GM12878 (cell line): ENCODE data around the gene XCR1. TPM values are rescaled to one million over a fixed set of nuclear protein-coding genes. Genes with fewer than 3 reads are reported as not detected.

Experiments
- ATAC-seq: fragments of 200-7000 bp; cut with Tn5 transposase; 3 replicates; pipeline ENCODE4 v1.9.1; 2020; ENCODE audit warnings: mild to moderate bottlenecking, moderate library complexity
- BruUV-seq: library from RNA; stranded (reverse); fragments of 400-500 nt; replicated peaks from 2 replicates; lab custom pipeline; 2021; lab: Mats Ljungman, UMichigan
- CTCF ChIA-PET: fragments of 300-600 bp; sonication (Branson Sonifier 250); formaldehyde crosslinking; extraction: SDS; loops from one replicate; lab custom pipeline; 2021; ENCODE audit warnings: inconsistent platforms; lab: Yijun Ruan, JAX
- POLR2A ChIA-PET: fragments of 350-600 bp; formaldehyde crosslinking; extraction: SDS; loops from one replicate; lab custom pipeline; 2021; ENCODE audit warnings: inconsistent platforms; lab: Charles Lee
- RAD21 ChIA-PET: fragments of 300-600 bp; sonication (Branson Sonifier 250); formaldehyde crosslinking; loops from one replicate; lab custom pipeline; 2023; ENCODE audit warnings: antibody characterized with exemption; ENCODE audit not compliant: unreplicated experiment; lab: Charles Lee
- SMC1A ChIA-PET: fragments of 300-600 bp; sonication (Branson Sonifier 250); formaldehyde crosslinking; loops from one replicate; lab custom pipeline; 2023; ENCODE audit not compliant: unreplicated experiment, uncharacterized antibody; lab: Charles Lee
- DNase-seq: peaks from one replicate; pipeline ENCODE4 v3.0.0-alpha.2; 2011; ENCODE audit warnings: low read depth, low spot score
- FAIRE-seq: peaks from 3 replicates; lab custom pipeline; 2011; peaks lifted over from hg19 to GRCh38; lab: Jason Lieb, UNC
- H2AFZ ChIP-seq: 2 replicates; pipeline ENCODE4 v1.6.0; 2011; ENCODE audit warnings: low read depth, low read length, control low read depth; ENCODE audit not compliant: control insufficient read depth
- H3K27ac ChIP-seq: 2 replicates; pipeline ENCODE4 v1.5.1; 2011; ENCODE audit warnings: control low read depth; ENCODE audit not compliant: control insufficient read depth, insufficient read depth
- H3K27me3 ChIP-seq, 2 experiments: replicated peaks in 1 of 2; 2 replicates each; pipeline versions ENCODE4 v1.6.0 to v1.6.1; 2011; ENCODE audit warnings: low read length in 1 of 2; ENCODE audit not compliant: control insufficient read depth in 2 of 2, insufficient read depth in 2 of 2
- H3K36me3 ChIP-seq, 2 experiments: 2 replicates each; pipeline ENCODE4 v1.5.1; 2011; ENCODE audit warnings: low read length in 1 of 2; ENCODE audit not compliant: control insufficient read depth in 2 of 2, insufficient read depth in 2 of 2
- H3K4me1 ChIP-seq: 2 replicates; pipeline ENCODE4 v1.6.1; 2011; ENCODE audit warnings: mild to moderate bottlenecking, low read length, moderate library complexity, mixed read lengths; ENCODE audit not compliant: control insufficient read depth, insufficient read depth
- H3K4me2 ChIP-seq: 2 replicates; pipeline ENCODE4 v1.6.0; 2011; ENCODE audit warnings: control low read depth; ENCODE audit not compliant: control insufficient read depth, insufficient read depth
- H3K4me3 ChIP-seq: fragments of 200-600 bp; sonication (generic); 2 replicates; pipeline ENCODE4 v1.5.1; 2016
- H3K79me2 ChIP-seq: 2 replicates; pipeline ENCODE4 v1.6.0; 2011; ENCODE audit warnings: low read length; ENCODE audit not compliant: control insufficient read depth, insufficient read depth
- H3K9ac ChIP-seq: 2 replicates; pipeline ENCODE4 v1.8.0; 2011; ENCODE audit warnings: low read length, control low read depth, mixed read lengths; ENCODE audit not compliant: control insufficient read depth, insufficient read depth
- H3K9me3 ChIP-seq: replicated peaks from 3 replicates; pipeline ENCODE4 v1.5.1; 2011; ENCODE audit warnings: mild to moderate bottlenecking, low read length; ENCODE audit not compliant: control insufficient read depth, insufficient read depth
- H4K20me1 ChIP-seq: 2 replicates; pipeline ENCODE4 v1.6.0; 2011; ENCODE audit not compliant: control insufficient read depth, insufficient read depth
- DPF2 ChIP-seq: fragments of 450-650 bp; IDR thresholded peaks from 2 replicates; pipeline ENCODE4 v1.6.1; 2017; ENCODE audit warnings: mild to moderate bottlenecking
- EZH2 ChIP-seq: IDR thresholded peaks from 2 replicates; pipeline ENCODE4 v1.6.1; 2012; ENCODE audit warnings: low read depth, mild to moderate bottlenecking, control low read depth, inconsistent platforms, low read length, borderline replicate concordance; ENCODE audit not compliant: control insufficient read depth
- FOS ChIP-seq: IDR thresholded peaks from 3 replicates; pipeline ENCODE4 v1.6.1; 2011; ENCODE audit warnings: borderline replicate concordance; ENCODE audit not compliant: insufficient read length; ENCODE audit errors: extremely low read depth
- GABPA ChIP-seq: IDR thresholded peaks from 2 replicates; pipeline ENCODE4 v1.6.1; 2014; ENCODE audit warnings: antibody characterized with exemption, low read depth, mild to moderate bottlenecking, inconsistent platforms
- HDAC6 ChIP-seq: fragments of 200-600 bp; sonication (generic); IDR thresholded peaks from one replicate; pipeline ENCODE4 v1.8.0; 2017; ENCODE audit warnings: antibody characterized with exemption; ENCODE audit not compliant: unreplicated experiment
- IKZF2 ChIP-seq, 2 experiments: fragments of 450-650 bp; IDR thresholded peaks; 2 replicates each; pipeline ENCODE4 v1.6.1; 2017; ENCODE audit warnings: mild to moderate bottlenecking in 2 of 2, moderate library complexity in 2 of 2
- MXI1 ChIP-seq: fragments of 150-350 bp; IDR thresholded peaks from 2 replicates; pipeline ENCODE4 v1.6.1; 2011; ENCODE audit warnings: low read depth, mild to moderate bottlenecking, inconsistent platforms, low read length, improper control_type of control experiment
- NFIC ChIP-seq: IDR thresholded peaks from 2 replicates; pipeline ENCODE4 v1.6.1; 2012; ENCODE audit warnings: low read depth, mild to moderate bottlenecking, inconsistent platforms, low read length, moderate library complexity
- RELA ChIP-seq: fragments of 450-650 bp; IDR thresholded peaks from 2 replicates; pipeline ENCODE4 v1.8.0; 2014; ENCODE audit warnings: borderline replicate concordance; ENCODE audit not compliant: partially characterized antibody
- YBX1 ChIP-seq: fragments of 450-650 bp; IDR thresholded peaks from 2 replicates; pipeline ENCODE4 v1.6.1; 2016; ENCODE audit warnings: antibody characterized with exemption
- WGBS: methylation state at CpG from one replicate; pipeline ENCODE4 v1.1.6; 2016; ENCODE audit warnings: low lambda C conversion rate; ENCODE audit not compliant: insufficient replicate concordance, insufficient coverage; ENCODE audit errors: missing lambda C conversion rate; 5-methylcytosine and 5-hydroxymethylcytosine counted together
- in situ Hi-C: fragments of 300-500 bp; cut with MboI; formaldehyde crosslinking; loops from 9 replicates; pipeline ENCODE4 v1.14.3; 2018; ENCODE audit warnings: mixed read lengths
- intact Hi-C: fragments of 100-400 bp; cut with micrococcal nuclease; formaldehyde crosslinking; loops from one replicate; pipeline ENCODE4 v1.14.2; 2022; ENCODE audit not compliant: unreplicated experiment
- polyA plus RNA-seq, 11 experiments: library from polyadenylated mRNA; depleted of rRNA in 4 of 11; unstranded in 6 of 11; stranded (reverse) in 5 of 11; fragments of >200 nt; fragmentation: Nextera tagmentation in 4 of 11; fragmentation: Illumina TruSeq in 1 of 11; extraction: Ambion mirVana in 4 of 11; extraction: Trizol in 1 of 11; gene quantifications; 1 replicate in 1 of 11; 2 replicates in 10 of 11; pipeline versions ENCODE4 v1.2.1 to v1.2.3, GENCODE V29; 2011 to 2016; ENCODE audit warnings: inconsistent platforms in 2 of 11, missing spikeins in 2 of 11, low read depth in 1 of 11
- total RNA-seq, 4 experiments: library from RNA; depleted of rRNA in 3 of 4; stranded (reverse); fragments of >200 nt in 3 of 4; fragmentation: Illumina TruSeq in 1 of 4; extraction: Trizol in 1 of 4; gene quantifications; 2 replicates each; pipeline versions ENCODE4 v1.2.1 to v1.2.3, GENCODE V29; 2013 to 2021
- TF ChIP-seq, protein P1 (sequence below): fragments of 450-650 bp; IDR thresholded peaks from 2 replicates; pipeline ENCODE4 v1.6.1; 2016; ENCODE audit warnings: mild to moderate bottlenecking

Gene XCR1
- total and polyA plus RNA-seq, 10 of the 15 experiments (the other 5 are each of a cell fraction or from before 2014, with no cell fraction given), result 0.02 to 0.29 (median 0.13) TPM; not detected in 2

DNA sequence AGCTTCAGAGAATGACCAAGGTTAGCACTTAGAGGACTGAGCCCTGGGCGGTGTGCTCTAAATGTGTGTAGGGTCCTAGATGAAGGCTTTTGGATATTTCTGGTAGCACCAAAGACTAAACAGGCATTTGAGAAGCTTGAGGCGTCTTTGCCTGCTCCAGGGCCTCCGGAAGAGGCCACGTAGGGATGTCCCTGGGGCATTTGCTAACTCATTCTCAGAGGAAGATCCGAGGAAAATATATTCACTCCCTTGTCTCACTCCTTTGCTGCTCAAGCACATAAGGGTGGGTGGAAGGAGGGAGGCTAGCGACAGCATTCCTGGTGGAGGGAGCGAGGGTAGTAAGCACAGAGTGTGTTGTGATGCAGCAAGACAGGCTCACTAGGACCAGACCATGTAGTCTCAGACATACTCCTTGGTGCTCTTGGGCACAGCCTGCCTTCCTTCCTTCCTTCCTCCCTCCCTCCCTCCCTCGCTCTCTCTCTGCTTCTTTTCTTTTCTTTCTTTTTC is 38.5 kb upstream of the XCR1 start:
- in situ Hi-C loops (loop anchor here (10.0 kb wide), 1 partner anchor 311 kb away; no protein-coding TSS in a partner anchor), intact Hi-C loops (no loop called here)
- WGBS, result 72% methylated on average over 7 of the region's 8 CpGs
- no peaks in the 10 kb centered on the region for H3K36me3 ChIP-seq
- H3K27me3 ChIP-seq, result no peaks in the 10 kb centered on the region
- 0 out of 2 replicates have a peak overlapping the region, but pooled peaks have one; percentile 47 for H3K4me2 ChIP-seq
- FAIRE-seq (no peak), DNase-seq (no peak), ATAC-seq (no peak; the same call in 2 of the 3 replicates)
- ChIA-PET CTCF (interaction anchor here (1.1 to 8.9 kb wide), 7 partner anchors 11 to 303 kb away, joined by 3 to 110 read pairs (median 6); no protein-coding TSS in a partner anchor), RAD21 (interaction anchor here (0.9 to 6.1 kb wide), 18 partner anchors 11 to 307 kb away, joined by 3 to 67 read pairs (median 4); partner anchors contain the start of gene CCR1), SMC1A (interaction anchor here (0.6 to 7.8 kb wide), 13 partner anchors 11 to 856 kb away, joined by 3 to 59 read pairs (median 4); partner anchors contain the start of genes CCR1 and FYCO1), POLR2A (interaction anchor here (0.8 to 1.7 kb wide), 7 partner anchors 31 to 349 kb away, joined by 3 to 8 read pairs (median 6); partner anchors contain the start of gene FYCO1)
- TF ChIP-seq MXI1 (no peak), DPF2 (no peak), IKZF2 (IDR thresholded peaks at IDR 0.05) (no peak), FOS (no peak), YBX1 (no peak), RELA (no peak), HDAC6 (no peak), NFIC (no peak), EZH2 (no peak), GABPA (no peak)
- TF ChIP-seq, protein P1, sequence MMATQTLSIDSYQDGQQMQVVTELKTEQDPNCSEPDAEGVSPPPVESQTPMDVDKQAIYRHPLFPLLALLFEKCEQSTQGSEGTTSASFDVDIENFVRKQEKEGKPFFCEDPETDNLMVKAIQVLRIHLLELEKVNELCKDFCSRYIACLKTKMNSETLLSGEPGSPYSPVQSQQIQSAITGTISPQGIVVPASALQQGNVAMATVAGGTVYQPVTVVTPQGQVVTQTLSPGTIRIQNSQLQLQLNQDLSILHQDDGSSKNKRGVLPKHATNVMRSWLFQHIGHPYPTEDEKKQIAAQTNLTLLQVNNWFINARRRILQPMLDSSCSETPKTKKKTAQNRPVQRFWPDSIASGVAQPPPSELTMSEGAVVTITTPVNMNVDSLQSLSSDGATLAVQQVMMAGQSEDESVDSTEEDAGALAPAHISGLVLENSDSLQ, result no peak
- peaks cover 20% of the 10 kb centered on the region for H3K4me1 ChIP-seq
- H3K27ac ChIP-seq, result no peak overlapping the region
- no peaks in the 10 kb centered on the region for H3K79me2 ChIP-seq
- H3K4me3 ChIP-seq, result no peak overlapping the region
- no TSS peak for BruUV-seq
- H3K9ac ChIP-seq, result no peak overlapping the region
- no peak overlapping the region for H2AFZ ChIP-seq
- H4K20me1 ChIP-seq, result no peaks in the 10 kb centered on the region
- H3K9me3 ChIP-seq, result no peaks in the 10 kb centered on the region
